DOHH2 (cell line): ENCODE results near the gene KCNMA1.

Experiments
- H3F3A ChIP-seq: fragments of 200-600 bp; sonication (generic), shearing (Covaris generic); 2 replicates; pipeline ENCODE4 v1.6.0; 2016; ENCODE audit warnings: antibody characterized with exemption, mild to moderate bottlenecking; ENCODE audit not compliant: control insufficient read depth, insufficient read depth
- H3K27ac ChIP-seq: fragments of 200-600 bp; sonication (generic); 2 replicates; pipeline ENCODE4 v1.5.1; 2014; ENCODE audit warnings: low read depth, mild to moderate bottlenecking, low read length, moderate library complexity
- H3K27me3 ChIP-seq: fragments of 200-600 bp; sonication (generic); 2 replicates; pipeline ENCODE4 v1.6.1; 2014; ENCODE audit warnings: mild to moderate bottlenecking, low read length, mixed read lengths; ENCODE audit not compliant: control insufficient read depth
- H3K36me3 ChIP-seq: fragments of 200-600 bp; sonication (generic); 2 replicates; pipeline ENCODE4 v1.6.1; 2014; ENCODE audit warnings: mild to moderate bottlenecking, low read length, moderate library complexity, mixed read lengths; ENCODE audit not compliant: control insufficient read depth
- H3K4me1 ChIP-seq: fragments of 200-600 bp; sonication (generic); 2 replicates; pipeline ENCODE4 v1.6.1; 2014; ENCODE audit warnings: mild to moderate bottlenecking, low read length, mixed read lengths; ENCODE audit not compliant: control insufficient read depth
- H3K4me2 ChIP-seq: fragments of 200-600 bp; sonication (generic); 2 replicates; pipeline ENCODE4 v1.6.0; 2014; ENCODE audit warnings: mild to moderate bottlenecking, low read length, moderate library complexity
- H3K4me3 ChIP-seq: fragments of 200-600 bp; sonication (generic); 2 replicates; pipeline ENCODE4 v1.5.1; 2014; ENCODE audit warnings: mild to moderate bottlenecking, low read length, mixed read lengths
- H3K79me2 ChIP-seq: fragments of 200-600 bp; sonication (generic); 2 replicates; pipeline ENCODE4 v1.6.1; 2014; ENCODE audit warnings: mild to moderate bottlenecking, low read length, mixed read lengths; ENCODE audit not compliant: control insufficient read depth
- H3K9me2 ChIP-seq: fragments of 200-600 bp; sonication (generic); replicated peaks from 2 replicates; pipeline ENCODE4 v1.6.1; 2014; ENCODE audit warnings: mild to moderate bottlenecking, low read length, mixed read lengths; ENCODE audit not compliant: control insufficient read depth
- H3K9me3 ChIP-seq: fragments of 200-600 bp; sonication (generic); 2 replicates; pipeline ENCODE4 v1.6.1; 2014; ENCODE audit warnings: antibody characterized with exemption, low read length, mixed read lengths; ENCODE audit not compliant: control insufficient read depth, insufficient read depth
- H4K20me1 ChIP-seq: fragments of 200-600 bp; sonication (generic); 2 replicates; pipeline ENCODE4 v1.6.0; 2014; ENCODE audit warnings: low read depth, mild to moderate bottlenecking, antibody characterized with exemption, low read length, moderate library complexity; ENCODE audit not compliant: control insufficient read depth, insufficient read depth
- EZH2phosphoT487 ChIP-seq: fragments of 200-600 bp; sonication (generic); IDR thresholded peaks from 2 replicates; pipeline ENCODE4 v1.6.1; 2017; ENCODE audit warnings: borderline replicate concordance, mild to moderate bottlenecking, antibody characterized with exemption, low read length, moderate library complexity, mixed read lengths
- TF ChIP-seq, protein P1 (sequence below): fragments of 200-600 bp; sonication (generic); IDR thresholded peaks from one replicate; pipeline ENCODE4 v1.5.1; 2014; ENCODE audit warnings: antibody characterized with exemption, mild to moderate bottlenecking, low read depth, low read length; ENCODE audit not compliant: poor library complexity, severe bottlenecking

KCNMA1 gene

GRCh38 chr10:77031531-77032187 is 605.9 kb downstream of the KCNMA1 start:
- TF ChIP-seq EZH2phosphoT487: no peak
- TF ChIP-seq, protein P1, sequence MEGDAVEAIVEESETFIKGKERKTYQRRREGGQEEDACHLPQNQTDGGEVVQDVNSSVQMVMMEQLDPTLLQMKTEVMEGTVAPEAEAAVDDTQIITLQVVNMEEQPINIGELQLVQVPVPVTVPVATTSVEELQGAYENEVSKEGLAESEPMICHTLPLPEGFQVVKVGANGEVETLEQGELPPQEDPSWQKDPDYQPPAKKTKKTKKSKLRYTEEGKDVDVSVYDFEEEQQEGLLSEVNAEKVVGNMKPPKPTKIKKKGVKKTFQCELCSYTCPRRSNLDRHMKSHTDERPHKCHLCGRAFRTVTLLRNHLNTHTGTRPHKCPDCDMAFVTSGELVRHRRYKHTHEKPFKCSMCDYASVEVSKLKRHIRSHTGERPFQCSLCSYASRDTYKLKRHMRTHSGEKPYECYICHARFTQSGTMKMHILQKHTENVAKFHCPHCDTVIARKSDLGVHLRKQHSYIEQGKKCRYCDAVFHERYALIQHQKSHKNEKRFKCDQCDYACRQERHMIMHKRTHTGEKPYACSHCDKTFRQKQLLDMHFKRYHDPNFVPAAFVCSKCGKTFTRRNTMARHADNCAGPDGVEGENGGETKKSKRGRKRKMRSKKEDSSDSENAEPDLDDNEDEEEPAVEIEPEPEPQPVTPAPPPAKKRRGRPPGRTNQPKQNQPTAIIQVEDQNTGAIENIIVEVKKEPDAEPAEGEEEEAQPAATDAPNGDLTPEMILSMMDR: no peak
- Histone ChIP-seq H4K20me1 (no peaks in the 10 kb centered on the region), H3K4me2 (no peak overlapping the region), H3K36me3 (no peaks in the 10 kb centered on the region), H3F3A (no peaks in the 10 kb centered on the region), H3K9me2 (no peaks in the 10 kb centered on the region), H3K27ac (no peak overlapping the region), H3K27me3 (no peaks in the 10 kb centered on the region), H3K4me1 (no peaks in the 10 kb centered on the region), H3K9me3 (no peaks in the 10 kb centered on the region), H3K4me3 (no peak overlapping the region), H3K79me2 (no peaks in the 10 kb centered on the region)

- Histone ChIP-seq H3K9me3 (no peaks in the 10 kb centered on the region), H3K4me2 (no peak overlapping the region), H3K4me1 (no peaks in the 10 kb centered on the region), H3K9me2 (no peaks in the 10 kb centered on the region), H3K27ac (no peak overlapping the region), H3K79me2 (no peaks in the 10 kb centered on the region), H3K27me3 (no peaks in the 10 kb centered on the region), H4K20me1 (no peaks in the 10 kb centered on the region), H3K36me3 (no peaks in the 10 kb centered on the region), H3F3A (no peaks in the 10 kb centered on the region), H3K4me3 (no peak overlapping the region)
- TF ChIP-seq, protein P1: no peak
- no peak for TF ChIP-seq EZH2phosphoT487
Observed at GRCh38 chr10:77030974-77031373, 606.6 kb downstream of the KCNMA1 start.

- H3K9me3 ChIP-seq: no peaks in the 10 kb centered on the region
- no peaks in the 10 kb centered on the region for H3F3A ChIP-seq
- no peaks in the 10 kb centered on the region for H3K9me2 ChIP-seq
- H3K79me2 ChIP-seq: no peaks in the 10 kb centered on the region
- no peak for TF ChIP-seq EZH2phosphoT487
- TF ChIP-seq, protein P1: no peak
- H3K4me2 ChIP-seq: no peak overlapping the region
- H3K4me1 ChIP-seq: no peaks in the 10 kb centered on the region
- H4K20me1 ChIP-seq: no peaks in the 10 kb centered on the region
- H3K27me3 ChIP-seq: no peaks in the 10 kb centered on the region
- H3K36me3 ChIP-seq: no peaks in the 10 kb centered on the region
- no peak overlapping the region for H3K27ac ChIP-seq
- no peak overlapping the region for H3K4me3 ChIP-seq
Observed at GRCh38 chr10:77029777-77030717, 607.6 kb downstream of the KCNMA1 start.
